ENCODE measurements around the gene SYNM. TPM values are rescaled to one million over a fixed set of nuclear protein-coding genes. Genes with fewer than 3 reads are reported as not detected.

Gene SYNM
- total RNA-seq, 1 donor from 2014 or later: 23.4 TPM

- H3K27ac Mint-ChIP-seq (ENCODE audit: unreplicated experiment): no peak overlapping the region
- no peaks in the 10 kb centered on the region for H3K27me3 Mint-ChIP-seq (ENCODE audit: low read depth)
- H3K4me3 Mint-ChIP-seq (ENCODE audit: unreplicated experiment): no peak overlapping the region
- H3K9me3 Mint-ChIP-seq (ENCODE audit: low read depth): no peaks in the 10 kb centered on the region
- H3K36me3 Mint-ChIP-seq (ENCODE audit: low read depth): peaks cover 9% of the 10 kb centered on the region
- DNase-seq (ENCODE audit: low spot score): no peak
- no peak for TF ChIP-seq CTCF (IDR thresholded peaks at IDR 0.05)
- peaks cover 31% of the 10 kb centered on the region for H3K4me1 Mint-ChIP-seq (ENCODE audit: low read depth)
Measured at GRCh38 chr15:99172989-99173388, 68.1 kb downstream of the SYNM start.

GRCh38 chr15:99174567-99175395 is 69.9 kb downstream of the SYNM start:
- H3K4me3 Mint-ChIP-seq (ENCODE audit: unreplicated experiment): no peak overlapping the region
- TF ChIP-seq CTCF (IDR thresholded peaks at IDR 0.05): no peak
- H3K4me1 Mint-ChIP-seq (ENCODE audit: low read depth): peaks cover 21% of the 10 kb centered on the region
- H3K9me3 Mint-ChIP-seq (ENCODE audit: low read depth): no peaks in the 10 kb centered on the region
- DNase-seq (ENCODE audit: low spot score): no peak
- no peaks in the 10 kb centered on the region for H3K27me3 Mint-ChIP-seq (ENCODE audit: low read depth)
- H3K27ac Mint-ChIP-seq (ENCODE audit: unreplicated experiment): no peak overlapping the region
- peaks cover 9% of the 10 kb centered on the region for H3K36me3 Mint-ChIP-seq (ENCODE audit: low read depth)

- peaks cover 23% of the 10 kb centered on the region for H3K4me1 Mint-ChIP-seq (ENCODE audit: low read depth)
- no peak for TF ChIP-seq CTCF (IDR thresholded peaks at IDR 0.05)
- peaks cover 9% of the 10 kb centered on the region for H3K36me3 Mint-ChIP-seq (ENCODE audit: low read depth)
- no peak overlapping the region for H3K27ac Mint-ChIP-seq (ENCODE audit: unreplicated experiment)
- no peaks in the 10 kb centered on the region for H3K9me3 Mint-ChIP-seq (ENCODE audit: low read depth)
- no peaks in the 10 kb centered on the region for H3K27me3 Mint-ChIP-seq (ENCODE audit: low read depth)
- DNase-seq (ENCODE audit: low spot score): no peak
- H3K4me3 Mint-ChIP-seq (ENCODE audit: unreplicated experiment): no peak overlapping the region
Measured at GRCh38 chr15:99176757-99177156, 71.9 kb downstream of the SYNM start.

GRCh38 chr15:99177679-99178078 is 72.8 kb downstream of the SYNM start:
- Mint-ChIP-seq H3K4me1 (ENCODE audit: low read depth) (peaks cover 32% of the 10 kb centered on the region), H3K27ac (ENCODE audit: unreplicated experiment) (no peak overlapping the region), H3K4me3 (ENCODE audit: unreplicated experiment) (no peak overlapping the region), H3K36me3 (ENCODE audit: low read depth) (peaks cover 9% of the 10 kb centered on the region), H3K9me3 (ENCODE audit: low read depth) (no peaks in the 10 kb centered on the region), H3K27me3 (ENCODE audit: low read depth) (no peaks in the 10 kb centered on the region)
- TF ChIP-seq CTCF (IDR thresholded peaks at IDR 0.05): no peak
- DNase-seq (ENCODE audit: low spot score): no peak

GRCh38 chr15:99180086-99180963 is 75.4 kb downstream of the SYNM start:
- Mint-ChIP-seq H3K9me3 (ENCODE audit: low read depth) (no peaks in the 10 kb centered on the region), H3K4me1 (ENCODE audit: low read depth) (peaks cover 36% of the 10 kb centered on the region), H3K36me3 (ENCODE audit: low read depth) (peaks cover 5% of the 10 kb centered on the region), H3K27ac (ENCODE audit: unreplicated experiment) (no peak overlapping the region), H3K27me3 (ENCODE audit: low read depth) (no peaks in the 10 kb centered on the region), H3K4me3 (ENCODE audit: unreplicated experiment) (no peak overlapping the region)
- no peak for DNase-seq (ENCODE audit: low spot score)
- no peak for TF ChIP-seq CTCF (IDR thresholded peaks at IDR 0.05)
